NCI-H526 treated with DMSO at 0.1 percent for 48 hours (cell line): ENCODE measurements around the gene SPG21.

Experiments used
- DNase-seq: peaks from one replicate; lab custom pipeline; 2025; lab: John Stamatoyannopoulos, UW

The SPG21 gene

GRCh38 chr15:64991536-64992135 lies 1.9 kb upstream of the SPG21 start:
- DNase-seq: no peak

- no peak for DNase-seq
Observed at GRCh38 chr15:64990168-64990470, 405 bp upstream of the SPG21 start.

- no peak for DNase-seq
Observed at GRCh38 chr15:64987136-64987535, 2.6 kb downstream of the SPG21 start.

- DNase-seq: no peak
Observed at GRCh38 chr15:64985366-64986033, 4.2 kb downstream of the SPG21 start.

GRCh38 chr15:64982472-64982871 lies 7.2 kb downstream of the SPG21 start:
- no peak for DNase-seq

GRCh38 chr15:64981812-64982431 lies 7.8 kb downstream of the SPG21 start:
- no peak for DNase-seq

- no peak for DNase-seq
Observed at GRCh38 chr15:64979252-64979710, 10.4 kb downstream of the SPG21 start.

- no peak for DNase-seq
Observed at GRCh38 chr15:64975390-64975789, 14.3 kb downstream of the SPG21 start.

- DNase-seq: no peak
Observed at GRCh38 chr15:64970698-64971097, 19.0 kb downstream of the SPG21 start.

- no peak for DNase-seq
Observed at GRCh38 chr15:64969401-64969800, 20.3 kb downstream of the SPG21 start.

- DNase-seq: no peak
Observed at GRCh38 chr15:64961013-64961412, 28.7 kb downstream of the SPG21 start.

GRCh38 chr15:64960153-64960552 lies 29.6 kb downstream of the SPG21 start:
- no peak for DNase-seq

GRCh38 chr15:64959128-64959527 lies 30.6 kb downstream of the SPG21 start:
- DNase-seq: no peak

- no peak for DNase-seq
Observed at GRCh38 chr15:64954395-64954794, 35.3 kb downstream of the SPG21 start.

GRCh38 chr15:64951777-64952418 lies 37.8 kb downstream of the SPG21 start:
- DNase-seq: no peak

GRCh38 chr15:64950888-64951287 lies 38.8 kb downstream of the SPG21 start:
- no peak for DNase-seq

- no peak for DNase-seq
Observed at GRCh38 chr15:64949383-64950186, 40.1 kb downstream of the SPG21 start.

GRCh38 chr15:64948916-64949315 lies 40.8 kb downstream of the SPG21 start:
- DNase-seq: no peak

GRCh38 chr15:64947211-64947610 lies 42.5 kb downstream of the SPG21 start:
- DNase-seq: no peak

GRCh38 chr15:64944961-64945360 lies 44.8 kb downstream of the SPG21 start:
- DNase-seq: no peak

- DNase-seq: no peak
Observed at GRCh38 chr15:64943512-64944225, 46.0 kb downstream of the SPG21 start.

GRCh38 chr15:64942356-64942755 lies 47.4 kb downstream of the SPG21 start:
- no peak for DNase-seq
